Hematopoietic multipotent progenitor cell treated with erythropoietin and hydrocortisone succinate and interleukin-3 and kit ligand, for 17 days (in vitro differentiated cells): ENCODE measurements around the gene RAMACL.
"Not testable (repeated sequence)": the region's sequence is repeated elsewhere in the genome, so short reads cannot be mapped to it uniquely, and the experiment has no call there.

Experiments used
- DNase-seq: peaks from one replicate; pipeline ENCODE4 v3.0.0-alpha.2; 2015; ENCODE audit warnings: low spot score

RAMACL gene

DNA sequence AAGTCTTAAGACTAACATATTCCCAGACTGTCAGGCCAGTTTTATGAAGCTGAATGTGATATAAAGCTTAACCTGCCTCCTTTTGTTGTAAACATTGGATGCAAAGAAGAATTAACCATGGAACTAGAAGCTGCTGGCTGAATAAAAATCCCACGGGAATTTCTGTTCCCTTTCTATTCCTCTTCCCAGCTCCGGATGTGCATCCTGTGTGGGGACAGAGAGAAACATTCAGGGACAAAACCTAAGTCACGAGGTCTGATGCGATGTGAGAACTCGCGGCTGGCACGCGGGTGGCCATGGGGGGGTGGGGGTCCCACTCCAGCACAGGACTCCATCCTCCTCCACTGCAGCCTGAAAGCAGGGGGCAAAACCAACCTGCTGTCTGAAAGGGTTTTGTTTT, 32.2 kb downstream of the RAMACL start:
- DNase-seq: no peak

- DNase-seq: no peak
Measured at GRCh38 chr6:166553563-166554271, 32.8 kb downstream of the RAMACL start.

- no peak for DNase-seq
Measured at GRCh38 chr6:166552600-166552999, 33.9 kb downstream of the RAMACL start.

DNA sequence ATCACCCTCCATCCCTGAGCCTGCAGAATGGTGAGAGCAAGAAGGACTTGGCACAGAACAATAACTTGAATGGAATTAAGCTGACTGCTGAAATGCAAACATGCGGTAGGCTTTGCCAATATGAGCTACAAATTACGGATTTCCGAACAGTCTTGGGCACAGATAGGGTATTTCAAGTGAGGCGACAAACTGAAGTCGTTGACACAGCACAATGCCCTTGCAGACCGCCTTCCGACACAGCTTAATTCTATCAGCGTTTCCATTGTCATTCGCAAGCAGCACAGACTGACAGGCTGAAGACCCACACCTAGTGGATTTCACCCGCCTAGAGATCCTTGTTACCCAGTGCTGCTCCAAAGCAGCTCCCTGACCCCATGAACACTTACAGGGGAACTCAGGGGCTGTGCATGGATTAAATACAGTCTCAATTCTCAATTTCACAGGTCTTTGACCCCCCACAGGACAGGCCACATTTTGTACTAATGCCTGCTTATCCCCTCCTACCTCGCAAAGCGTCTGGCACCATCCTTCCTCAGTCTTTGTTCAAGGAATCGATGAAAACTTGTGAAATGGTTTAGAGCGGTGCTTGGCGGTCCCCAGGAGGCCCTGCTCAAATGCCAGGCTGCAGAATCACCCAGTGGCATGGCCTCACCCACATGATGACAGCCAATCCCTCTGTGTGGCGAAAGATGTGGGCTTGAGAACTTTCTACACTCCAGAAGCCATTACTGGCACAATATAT, 34.6 kb downstream of the RAMACL start:
- DNase-seq: no peak

GRCh38 chr6:166546653-166547052, 39.8 kb downstream of the RAMACL start:
- no peak for DNase-seq

- no peak for DNase-seq
Measured at GRCh38 chr6:166545156-166546034, 41.1 kb downstream of the RAMACL start.

DNA sequence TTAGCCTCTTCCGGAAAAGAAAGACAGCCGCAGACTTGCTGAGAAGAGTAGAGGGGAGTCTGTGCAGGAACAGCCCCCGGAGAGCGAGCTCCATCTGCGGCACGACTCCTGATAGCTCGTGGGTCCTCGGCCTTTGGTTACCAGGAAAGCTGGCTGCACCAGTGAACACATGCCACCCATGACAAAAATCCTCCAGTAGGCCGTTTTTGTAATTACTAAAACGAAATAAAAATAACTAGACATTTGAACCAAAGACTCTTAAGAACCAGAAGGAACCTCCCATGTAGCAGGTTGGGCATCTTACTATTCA, 42.2 kb downstream of the RAMACL start:
- DNase-seq: no peak

DNA sequence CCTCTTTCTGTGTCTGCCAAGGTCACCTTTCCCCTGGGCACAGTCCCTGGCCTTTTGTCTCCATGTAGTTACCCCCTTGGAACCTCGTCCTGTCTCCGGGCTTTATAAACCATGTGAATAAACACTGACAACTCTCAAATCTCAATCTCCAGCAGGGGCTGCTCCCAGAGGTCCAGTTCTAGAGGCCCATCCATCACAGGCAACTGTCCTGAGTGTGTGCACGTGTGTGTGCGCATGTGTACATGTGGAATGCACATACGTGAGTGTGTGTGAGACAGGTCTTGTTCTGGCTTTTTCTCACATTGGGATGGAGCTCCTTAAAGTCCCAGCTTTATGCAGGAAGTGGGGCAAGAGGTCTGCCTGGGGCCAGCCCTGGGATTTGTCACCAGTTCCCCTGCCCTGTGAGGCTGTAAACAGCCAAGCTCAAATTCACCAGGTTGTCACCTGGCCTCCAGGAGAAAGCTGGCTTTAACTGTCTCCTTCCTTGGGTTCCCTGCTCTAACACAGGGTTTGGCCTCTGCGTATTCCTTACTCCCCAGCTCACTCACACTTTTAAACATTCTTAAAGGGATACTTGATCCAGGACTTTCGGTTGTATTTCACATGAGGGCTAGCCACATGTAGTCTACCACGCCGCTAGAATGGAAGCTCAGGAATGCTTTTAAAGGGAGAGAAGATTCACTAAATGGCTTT, 42.7 kb downstream of the RAMACL start:
- no peak for DNase-seq

DNA sequence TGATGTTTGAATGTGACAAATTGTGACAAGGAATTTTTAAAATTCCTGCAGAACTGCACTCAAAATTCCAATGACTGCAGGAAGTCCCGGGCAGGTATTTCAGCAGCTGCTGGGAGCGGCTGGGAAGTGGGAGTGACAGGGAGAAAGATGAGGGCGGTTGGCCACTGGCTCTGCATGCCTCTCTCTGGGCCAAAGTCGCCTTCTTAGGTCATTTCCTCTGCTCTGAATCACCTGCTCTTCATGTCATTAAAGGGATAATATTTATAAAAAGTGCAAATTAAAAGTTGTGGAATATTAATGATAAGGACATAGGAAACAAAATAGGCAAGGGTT, 43.9 kb downstream of the RAMACL start:
- DNase-seq: no peak

GRCh38 chr6:166541876-166542579, 44.5 kb downstream of the RAMACL start:
- DNase-seq: no peak

GRCh38 chr6:166541366-166541765, 45.1 kb downstream of the RAMACL start:
- no peak for DNase-seq

- no peak for DNase-seq
Measured at GRCh38 chr6:166540631-166541331, 45.7 kb downstream of the RAMACL start.

DNA sequence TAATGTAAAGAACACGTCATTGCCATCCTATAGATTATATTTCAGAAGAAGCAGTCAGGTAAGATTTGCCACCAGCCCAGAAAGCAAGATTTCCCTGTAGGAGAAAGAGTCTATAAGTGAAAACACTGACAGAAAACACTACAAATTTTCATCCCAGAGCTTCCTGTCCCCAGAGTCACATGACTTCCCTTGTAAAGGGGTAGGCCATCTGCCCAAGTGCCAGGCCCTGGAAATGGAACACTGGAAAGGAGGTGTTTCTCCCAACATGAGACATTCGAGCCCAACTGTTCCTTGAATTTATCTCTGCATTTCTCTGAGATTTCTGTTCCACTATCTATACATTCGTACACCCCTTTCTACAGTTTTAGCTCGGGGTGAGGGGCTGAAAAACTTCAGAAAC, 46.9 kb downstream of the RAMACL start:
- no peak for DNase-seq

DNA sequence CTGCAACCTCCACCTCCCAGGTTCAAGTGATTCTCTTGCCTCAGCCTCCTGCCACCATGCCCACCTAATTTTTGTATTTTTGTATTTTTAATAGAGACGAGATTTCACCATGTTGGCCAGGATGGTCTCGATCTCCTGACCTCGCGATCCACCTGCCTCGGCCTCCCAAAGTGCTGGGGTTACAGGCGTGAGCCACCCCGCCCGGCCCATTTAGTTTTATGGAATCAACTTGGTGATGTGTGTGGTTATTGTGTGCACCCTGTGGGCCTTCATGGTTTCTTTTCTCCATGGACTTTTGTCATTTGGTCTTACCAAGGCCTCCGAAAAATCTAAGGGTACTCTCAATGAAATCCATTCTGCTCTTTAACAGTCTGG, 47.5 kb downstream of the RAMACL start:
- DNase-seq: not testable (repeated sequence)

- no peak for DNase-seq
Measured at GRCh38 chr6:166538297-166539010, 48.0 kb downstream of the RAMACL start.

GRCh38 chr6:166534658-166535406, 51.6 kb downstream of the RAMACL start:
- no peak for DNase-seq

DNA sequence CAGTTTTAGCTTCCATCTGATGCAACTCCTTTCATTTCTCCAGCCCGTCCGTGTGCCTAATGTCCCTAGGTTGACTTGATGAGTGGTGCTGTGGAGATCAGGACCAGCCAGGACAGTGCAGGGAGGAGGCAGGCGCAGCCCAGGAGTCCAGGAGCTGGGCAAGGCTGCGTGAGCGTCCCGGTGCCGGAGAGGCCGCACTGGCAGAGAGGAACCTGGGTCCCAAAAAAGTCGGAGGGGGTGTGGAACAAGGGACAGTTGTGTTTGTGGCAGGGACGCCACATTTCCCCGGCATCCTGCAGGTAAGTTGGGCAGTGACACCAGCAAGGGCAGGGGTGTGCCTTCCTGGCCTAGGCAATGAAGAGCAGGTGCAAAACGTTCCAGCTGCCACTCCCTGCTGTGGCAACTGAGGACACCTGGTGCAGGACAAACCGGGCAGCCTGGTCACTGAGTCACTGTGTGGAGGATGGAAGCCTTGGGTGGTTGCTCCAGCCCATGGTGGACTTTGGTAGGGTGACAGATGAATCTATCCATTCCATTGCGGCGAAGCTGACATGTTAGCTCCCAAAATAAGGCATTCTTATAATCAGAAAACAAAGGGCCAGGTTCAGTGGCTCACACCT, 53.2 kb downstream of the RAMACL start:
- no peak for DNase-seq
